GM21526 (cell line): Measurements from ENCODE around the gene ZBTB33.

Source experiments
- ATAC-seq: cut with Tn5 transposase; IDR thresholded peaks from one replicate; pipeline ENCODE4 v1.9.1; 2021; ENCODE audit warnings: moderate library complexity; ENCODE audit not compliant: unreplicated experiment, low FRiP score

The ZBTB33 gene

DNA sequence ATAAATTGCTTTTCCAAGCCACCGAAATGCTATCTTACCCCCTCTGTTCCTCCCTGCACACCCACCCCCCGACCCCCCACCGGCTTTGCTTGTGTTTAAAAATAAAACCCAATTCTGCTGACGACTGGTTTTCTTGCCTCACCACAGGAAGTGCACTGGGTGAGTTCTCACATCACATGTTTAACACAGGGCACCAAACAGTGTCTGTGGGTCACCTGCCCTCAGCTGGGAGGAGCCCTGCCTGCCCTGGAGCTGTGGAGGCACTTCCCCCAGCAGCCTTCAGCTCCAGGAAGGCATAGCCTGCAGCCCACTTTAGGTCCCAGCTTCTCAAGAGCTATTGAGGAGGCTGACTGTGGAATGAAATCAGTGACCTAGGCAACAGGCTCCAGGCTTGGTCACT, 51.8 kb downstream of the ZBTB33 start:
- peak; percentile 91 for ATAC-seq

DNA sequence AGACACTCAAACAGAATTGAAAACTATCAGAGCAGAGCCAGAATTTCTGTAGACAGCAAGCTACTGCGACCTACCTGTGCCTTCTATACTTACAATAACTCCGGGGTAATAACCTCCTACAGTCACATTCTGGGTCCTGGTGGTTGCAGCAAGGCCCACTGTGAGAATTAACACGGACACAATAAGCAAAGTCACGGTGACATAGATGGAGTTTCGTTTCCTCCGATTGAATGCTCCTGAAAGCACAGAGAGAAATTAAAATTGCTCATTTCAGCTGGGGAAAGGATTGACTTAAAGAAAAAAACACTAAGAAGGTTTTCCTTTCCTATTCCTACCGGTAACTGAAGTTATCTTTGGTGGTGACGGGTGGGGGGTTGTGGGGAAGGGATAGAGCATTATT, 53.6 kb downstream of the ZBTB33 start:
- ATAC-seq: no peak

DNA sequence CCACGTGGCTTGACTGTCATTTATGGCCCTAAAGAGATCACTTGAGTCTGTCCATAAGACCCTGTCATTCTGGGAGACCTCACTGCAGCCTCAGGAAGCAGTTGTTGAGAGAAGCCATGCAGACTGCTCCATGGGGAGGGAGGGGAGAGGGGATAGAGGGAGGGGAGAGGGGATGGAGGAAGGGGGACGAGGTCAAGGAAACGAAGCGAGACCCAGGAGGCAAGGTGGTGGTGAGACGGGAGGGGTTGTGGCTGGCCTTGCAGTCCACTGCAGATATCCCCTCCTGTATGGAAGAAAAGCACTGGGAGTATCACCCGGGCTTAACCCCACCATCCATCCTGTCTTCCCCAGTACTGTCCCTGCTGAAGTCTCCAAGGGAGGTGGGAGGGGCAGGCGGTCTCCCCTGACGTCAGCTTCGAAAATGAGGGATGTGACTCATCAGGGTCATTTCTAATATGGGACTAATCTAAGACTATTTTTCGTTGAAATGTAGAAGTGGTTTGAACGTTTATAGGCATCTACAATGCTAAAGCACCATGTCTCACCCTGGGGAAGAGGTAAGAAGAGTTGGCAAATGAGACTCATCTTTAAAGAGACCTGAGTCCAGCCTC, 55.0 kb downstream of the ZBTB33 start:
- ATAC-seq: no peak

DNA sequence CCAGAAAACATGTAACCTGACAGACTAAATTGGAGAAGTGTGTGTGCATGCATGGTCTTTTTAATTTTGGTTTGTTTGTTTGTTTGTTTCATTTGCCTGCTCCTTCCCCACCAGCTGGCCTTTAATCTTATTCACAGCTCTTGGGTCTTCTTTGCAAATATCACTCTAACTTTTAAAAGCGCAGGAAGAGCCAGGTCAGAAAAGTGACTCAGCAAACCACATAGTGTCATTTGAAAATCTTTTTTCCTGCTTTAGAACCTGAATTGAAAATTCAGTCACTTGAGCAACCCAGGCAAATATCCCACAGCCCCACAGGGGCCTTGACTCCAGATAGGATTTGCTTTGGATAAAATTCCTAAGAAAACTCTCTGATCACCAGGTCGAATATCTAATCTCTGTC, 56.0 kb downstream of the ZBTB33 start:
- no peak for ATAC-seq
